Loucy (cell line): Measurements from ENCODE around the gene ITPK1.

ENCODE experiments used
- EZH2phosphoT487 ChIP-seq: fragments of 200-600 bp; IDR thresholded peaks from 2 replicates; pipeline ENCODE4 v1.6.1; 2018; ENCODE audit warnings: antibody characterized with exemption, mild to moderate bottlenecking, moderate library complexity, borderline replicate concordance
- TF ChIP-seq, protein P1 (sequence below): fragments of 200-600 bp; sonication (generic); conservative IDR thresholded peaks from 2 replicates; pipeline ENCODE4 v1.5.1; 2014; ENCODE audit warnings: mild to moderate bottlenecking, antibody characterized with exemption, low read length

DNA sequence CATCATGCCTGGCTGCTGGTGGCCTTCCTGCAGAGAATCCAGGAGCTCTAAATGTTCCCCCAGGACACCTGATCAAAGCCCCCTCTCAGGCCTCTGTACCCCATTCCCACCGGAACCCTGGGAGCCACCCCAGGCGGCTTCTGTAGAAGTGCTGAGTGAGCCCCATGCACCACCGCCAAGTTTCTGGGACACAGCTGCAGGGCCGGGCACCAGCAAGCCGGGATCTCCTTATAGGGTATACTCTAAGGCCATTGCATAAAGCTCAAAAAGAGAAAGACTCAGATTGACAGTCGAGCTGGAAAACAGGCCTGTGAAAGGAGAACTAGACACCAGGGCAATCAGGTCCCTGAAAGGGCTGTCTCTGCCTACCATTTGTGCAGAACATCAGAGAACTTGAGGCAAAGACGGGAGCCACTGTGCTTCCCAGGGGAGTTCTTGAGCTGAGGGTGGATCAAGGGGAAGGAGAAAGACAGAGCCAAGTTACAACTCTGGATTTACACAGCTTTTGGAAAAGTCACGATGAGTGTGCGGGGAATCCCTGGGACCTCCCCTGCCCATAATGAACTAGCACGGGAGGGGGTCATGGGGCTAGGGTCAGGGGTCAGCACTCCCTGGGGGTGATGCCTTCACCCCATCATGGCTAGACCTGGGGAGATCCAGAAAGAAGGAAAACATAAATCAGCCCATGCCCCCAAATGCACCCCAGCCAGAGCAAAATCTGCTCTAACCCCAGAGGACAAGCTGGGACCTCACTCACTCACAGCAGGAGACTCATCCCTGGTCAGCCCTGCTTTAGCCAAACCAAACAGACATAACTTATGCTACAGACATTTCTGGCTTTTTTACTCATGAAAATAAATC, 51.1 kb downstream of the ITPK1 start:
- TF ChIP-seq, protein P1, sequence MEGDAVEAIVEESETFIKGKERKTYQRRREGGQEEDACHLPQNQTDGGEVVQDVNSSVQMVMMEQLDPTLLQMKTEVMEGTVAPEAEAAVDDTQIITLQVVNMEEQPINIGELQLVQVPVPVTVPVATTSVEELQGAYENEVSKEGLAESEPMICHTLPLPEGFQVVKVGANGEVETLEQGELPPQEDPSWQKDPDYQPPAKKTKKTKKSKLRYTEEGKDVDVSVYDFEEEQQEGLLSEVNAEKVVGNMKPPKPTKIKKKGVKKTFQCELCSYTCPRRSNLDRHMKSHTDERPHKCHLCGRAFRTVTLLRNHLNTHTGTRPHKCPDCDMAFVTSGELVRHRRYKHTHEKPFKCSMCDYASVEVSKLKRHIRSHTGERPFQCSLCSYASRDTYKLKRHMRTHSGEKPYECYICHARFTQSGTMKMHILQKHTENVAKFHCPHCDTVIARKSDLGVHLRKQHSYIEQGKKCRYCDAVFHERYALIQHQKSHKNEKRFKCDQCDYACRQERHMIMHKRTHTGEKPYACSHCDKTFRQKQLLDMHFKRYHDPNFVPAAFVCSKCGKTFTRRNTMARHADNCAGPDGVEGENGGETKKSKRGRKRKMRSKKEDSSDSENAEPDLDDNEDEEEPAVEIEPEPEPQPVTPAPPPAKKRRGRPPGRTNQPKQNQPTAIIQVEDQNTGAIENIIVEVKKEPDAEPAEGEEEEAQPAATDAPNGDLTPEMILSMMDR, result no peak
- TF ChIP-seq EZH2phosphoT487, result no peak
